Psoas muscle (tissue), 8 donors: ENCODE results near the gene GFPT1. TPM values are rescaled to one million over a fixed set of nuclear protein-coding genes. Genes with fewer than 3 reads are reported as not detected.
"Not testable (repeated sequence)": the region's sequence is repeated elsewhere in the genome, so short reads cannot be mapped to it uniquely, and the experiment has no call there.

Experiments
- ATAC-seq, 4 donors: fragments of 200-7000 bp; cut with Tn5 transposase; one replicate each; pipeline ENCODE4 v1.9.1; 2020; ENCODE audit warnings: moderate library complexity in 3 of 4, mild to moderate bottlenecking in 2 of 4
- DNase-seq, 2 donors: peaks; one replicate each; pipeline ENCODE4 v3.0.0-alpha.2; 2020
- H3K27ac ChIP-seq: fragments of 200-600 bp; one replicate; pipeline ENCODE4 v1.8.0; 2022
- H3K27me3 ChIP-seq, 3 donors: fragments of 200-600 bp in 1 of 3; one replicate each; pipeline versions ENCODE4 v1.6.1 to v1.8.0; 2013 to 2022; ENCODE audit warnings: low read length in 2 of 3, mild to moderate bottlenecking in 2 of 3, moderate library complexity in 1 of 3; ENCODE audit not compliant: insufficient read depth in 3 of 3
- H3K36me3 ChIP-seq, 2 donors: fragments of 200-600 bp in 1 of 2; one replicate each; pipeline versions ENCODE4 v1.6.1 to v1.8.0; 2013 to 2022; ENCODE audit warnings: low read depth in 1 of 2, mild to moderate bottlenecking in 1 of 2, moderate library complexity in 1 of 2; ENCODE audit not compliant: insufficient read depth in 1 of 2
- H3K4me1 ChIP-seq: fragments of 200-600 bp; one replicate; pipeline ENCODE4 v1.8.0; 2022
- H3K4me3 ChIP-seq: fragments of 200-600 bp; one replicate; pipeline ENCODE4 v1.8.0; 2022; ENCODE audit warnings: mild to moderate bottlenecking
- H3K9me3 ChIP-seq: fragments of 200-600 bp; one replicate; pipeline ENCODE4 v1.8.0; 2022
- CTCF ChIP-seq: fragments of 200-600 bp; IDR thresholded peaks from one replicate; pipeline ENCODE4 v1.8.0; 2022; ENCODE audit warnings: antibody characterized with exemption
- WGBS, 3 donors: extraction: QIAGEN DNeasy Blood & Tissue Kit; methylation state at CpG; one replicate each; pipeline versions ENCODE4 v1.1.6 to v1.1.7; 2013; 5-methylcytosine and 5-hydroxymethylcytosine counted together
- intact Hi-C, 2 donors: fragments of 100-400 bp; cut with DNase I; formaldehyde crosslinking; loops; one replicate each; pipeline versions ENCODE4 v1.11.0 to v1.14.2; 2022
- polyA plus RNA-seq, 3 donors: library from polyadenylated mRNA; stranded (reverse); fragments of 200-250 nt; gene quantifications; one replicate each; pipeline ENCODE4 v1.2.3, GENCODE V29; 2013
- total RNA-seq, 4 donors: library from RNA; stranded (reverse); fragmentation: NEBNext Ultra II Directional in 2 of 4; extraction: Animal tissue kit (Norgen Biotek cat#: 25700) in 2 of 4; gene quantifications; one replicate each; pipeline versions ENCODE4 v1.2.1 to v1.2.4, GENCODE V29; 2021 to 2023
- donor health status: healthy with polysubstance abuse.
- donor health status: DM: no; HTN: no; CAD: no; lungs with moderate emphysema.
- donor health status: Bipolar disorder and iron deficiency.
- donor health status: healthy.
- donor health status: DM: yes; HTN: yes; CAD: no.
- donor health status: DM: no; HTN: no; CAD: no.
- donor health status: DM: no; HTN: no; CAD: no.
- donor health status: DM: yes; HTN: yes; CAD: no.

The GFPT1 gene
- total and polyA plus RNA-seq, 7 donors: 5.7 to 34.5 (median 19.8) TPM

GRCh38 chr2:69428981-69429380 lies 42.0 kb upstream of the GFPT1 start:
- no peaks in the 10 kb centered on the region for H3K27me3 ChIP-seq
- ATAC-seq (no peak), DNase-seq (no peak)
- H3K36me3 ChIP-seq: peaks cover 3 to 68% of the 10 kb centered on the region in 2 donors
- H3K9me3 ChIP-seq: no peaks in the 10 kb centered on the region
- no peak for TF ChIP-seq CTCF
- WGBS, 3 donors: 85 to 90% (median 87%) methylated on average over 2 of the region's 2 CpGs
- intact Hi-C loops: no loop called here
- H3K27ac ChIP-seq: no peak overlapping the region
- no peak overlapping the region for H3K4me3 ChIP-seq
- no peaks in the 10 kb centered on the region for H3K4me1 ChIP-seq

GRCh38 chr2:69424419-69424818 lies 37.4 kb upstream of the GFPT1 start:
- Histone ChIP-seq H3K27ac (no peak overlapping the region), H3K4me1 (no peaks in the 10 kb centered on the region), H3K9me3 (no peaks in the 10 kb centered on the region), H3K4me3 (no peak overlapping the region), H3K27me3 (no peaks in the 10 kb centered on the region), H3K36me3 (peaks cover 0 to 81% of the 10 kb centered on the region in 2 donors)
- DNase-seq (no peak), ATAC-seq (no peak)
- intact Hi-C loops: no loop called here
- WGBS, 3 donors: 87 to 95% (median 93%) methylated on average over 2 of the region's 2 CpGs
- TF ChIP-seq CTCF: no peak

GRCh38 chr2:69422198-69422597 lies 35.2 kb upstream of the GFPT1 start:
- peaks cover 0 to 81% of the 10 kb centered on the region in 2 donors for H3K36me3 ChIP-seq
- TF ChIP-seq CTCF: no peak
- H3K4me3 ChIP-seq: no peak overlapping the region
- H3K4me1 ChIP-seq: no peaks in the 10 kb centered on the region
- no peaks in the 10 kb centered on the region for H3K27me3 ChIP-seq
- H3K9me3 ChIP-seq: no peaks in the 10 kb centered on the region
- intact Hi-C loops: no loop called here
- ATAC-seq: no peak
- DNase-seq: no peak
- no peak overlapping the region for H3K27ac ChIP-seq

- H3K27ac ChIP-seq, H3K4me1 ChIP-seq, H3K9me3 ChIP-seq, DNase-seq, ATAC-seq, intact Hi-C loops, H3K27me3 ChIP-seq, H3K4me3 ChIP-seq: not testable (repeated sequence)
- WGBS, 3 donors: 79 to 89% (median 81%) methylated on average over 7 of the region's 7 CpGs
- H3K36me3 ChIP-seq: peaks cover 0 to 92% of the 10 kb centered on the region in 2 donors
Observed at GRCh38 chr2:69419111-69419510, 32.1 kb upstream of the GFPT1 start.

GRCh38 chr2:69416147-69416546 lies 29.1 kb upstream of the GFPT1 start:
- TF ChIP-seq CTCF: no peak
- intact Hi-C loops: no loop called here
- Histone ChIP-seq H3K27me3 (no peaks in the 10 kb centered on the region), H3K9me3 (no peaks in the 10 kb centered on the region), H3K27ac (no peak overlapping the region), H3K4me3 (no peak overlapping the region), H3K36me3 (peaks cover 0 to 99% of the 10 kb centered on the region in 2 donors), H3K4me1 (no peaks in the 10 kb centered on the region)
- ATAC-seq (no peak), DNase-seq (no peak)
- WGBS, 3 donors: 82 to 85% (median 83%) methylated on average over 1 of the region's 1 CpG
